Transverse colon (tissue), 4 donors: ENCODE measurements around the gene BAMBI. TPM values are rescaled to one million over a fixed set of nuclear protein-coding genes. Genes with fewer than 3 reads are reported as not detected.

Source experiments
- DNase-seq: peaks from one replicate; pipeline ENCODE4 v3.0.0-alpha.2; 2019
- H3K27ac ChIP-seq, 4 donors: fragments of 200-600 bp; sonication (generic); 2 replicates each; pipeline ENCODE4 v1.5.1; 2016 to 2018; ENCODE audit warnings: inconsistent platforms in 4 of 4
- H3K27me3 ChIP-seq: fragments of 200-600 bp; sonication (generic); 2 replicates; pipeline ENCODE4 v1.5.1; 2017; ENCODE audit warnings: inconsistent platforms
- H3K36me3 ChIP-seq, 4 donors: fragments of 200-600 bp; sonication (generic); 2 replicates each; pipeline ENCODE4 v1.5.1; 2017 to 2019; ENCODE audit warnings: inconsistent platforms in 4 of 4
- H3K4me1 ChIP-seq, 4 donors: fragments of 200-600 bp; sonication (generic); 2 replicates each; pipeline ENCODE4 v1.5.1; 2017 to 2020; ENCODE audit warnings: inconsistent platforms in 4 of 4
- H3K4me3 ChIP-seq, 4 donors: fragments of 200-600 bp; sonication (generic); 1 replicate in 1 of 4; 2 replicates in 3 of 4; pipeline versions ENCODE4 v1.5.1 to v1.6.1; 2017 to 2019; ENCODE audit warnings: inconsistent platforms in 4 of 4
- H3K9me3 ChIP-seq, 2 donors: fragments of 200-600 bp; sonication (generic); 2 replicates each; pipeline ENCODE4 v1.5.1; 2017 to 2019; ENCODE audit warnings: inconsistent platforms in 2 of 2
- EP300 ChIP-seq: sonication (generic); formaldehyde crosslinking; IDR thresholded peaks from one replicate; pipeline ENCODE4 v1.6.1; 2017; ENCODE audit warnings: antibody characterized with exemption, low read depth
- POLR2A ChIP-seq: fragments of 450-650 bp; IDR thresholded peaks from one replicate; pipeline ENCODE4 v1.6.1; 2016; ENCODE audit warnings: antibody characterized with exemption, mild to moderate bottlenecking, moderate library complexity
- POLR2AphosphoS5 ChIP-seq, 3 donors: sonication (generic); formaldehyde crosslinking; IDR thresholded peaks; one replicate each; pipeline ENCODE4 v1.6.1; 2016; ENCODE audit warnings: antibody characterized with exemption in 3 of 3
- WGBS, 2 donors: methylation state at CpG; one replicate each; pipeline ENCODE4 v1.1.5; 2018; ENCODE audit warnings: low coverage in 1 of 2; 5-methylcytosine and 5-hydroxymethylcytosine counted together
- in situ Hi-C, 4 donors: fragments of 200-750 bp; cut with MboI; loops; one replicate each; pipeline versions ENCODE4 v1.15.0 to v1.15.1; 2017; ENCODE audit warnings: low sequenced_read_pairs in 3 of 4, low pct_ligation_motif_present in 1 of 4, low pct_unique_long_range_greater_than_20kb in 1 of 4
- intact Hi-C: fragments of 100-400 bp; cut with DNase I; formaldehyde crosslinking; loops from one replicate; pipeline ENCODE4 v1.15.1; 2023; ENCODE audit warnings: low total_unique reads
- small RNA-seq, 4 donors: library from RNA; depleted of rRNA; stranded (forward); fragments of <200 nt; gene quantifications; one replicate each; pipeline ENCODE3, GENCODE V24; 2016
- total RNA-seq, 4 donors: library from RNA; depleted of rRNA; stranded (reverse); fragments of >200 nt; gene quantifications; one replicate each; pipeline ENCODE4 v1.1.0, GENCODE V29; 2016
- TF ChIP-seq, protein P1 (sequence below), 5 experiments: fragments of 200-600 bp in 3 of 5; fragments of 450-650 bp in 2 of 5; sonication (generic) in 3 of 5; IDR thresholded peaks; 1 replicate in 2 of 5; 2 replicates in 3 of 5; pipeline ENCODE4 v1.5.1; 2016 to 2017; ENCODE audit warnings: antibody characterized with exemption in 5 of 5, inconsistent platforms in 3 of 5, mild to moderate bottlenecking in 2 of 5, moderate library complexity in 1 of 5

Gene BAMBI
- total RNA-seq, 4 donors from 2014 or later = 1.00 to 3.7 (median 1.2) TPM; not detected in 1

- H3K4me1 ChIP-seq = no peaks in the 10 kb centered on the region
- H3K9me3 ChIP-seq = no peaks in the 10 kb centered on the region
- 83 to 97% methylated on average over 1 of the region's 1 CpG for WGBS, 2 donors
- intact Hi-C loops (no loop called here), in situ Hi-C loops (no loop called here)
- no peaks in the 10 kb centered on the region for H3K36me3 ChIP-seq
- H3K27ac ChIP-seq = no peak overlapping the region
- TF ChIP-seq POLR2AphosphoS5 (IDR thresholded peaks at IDR 0.05) = no peak
- TF ChIP-seq EP300 = no peak
- TF ChIP-seq, protein P1, sequence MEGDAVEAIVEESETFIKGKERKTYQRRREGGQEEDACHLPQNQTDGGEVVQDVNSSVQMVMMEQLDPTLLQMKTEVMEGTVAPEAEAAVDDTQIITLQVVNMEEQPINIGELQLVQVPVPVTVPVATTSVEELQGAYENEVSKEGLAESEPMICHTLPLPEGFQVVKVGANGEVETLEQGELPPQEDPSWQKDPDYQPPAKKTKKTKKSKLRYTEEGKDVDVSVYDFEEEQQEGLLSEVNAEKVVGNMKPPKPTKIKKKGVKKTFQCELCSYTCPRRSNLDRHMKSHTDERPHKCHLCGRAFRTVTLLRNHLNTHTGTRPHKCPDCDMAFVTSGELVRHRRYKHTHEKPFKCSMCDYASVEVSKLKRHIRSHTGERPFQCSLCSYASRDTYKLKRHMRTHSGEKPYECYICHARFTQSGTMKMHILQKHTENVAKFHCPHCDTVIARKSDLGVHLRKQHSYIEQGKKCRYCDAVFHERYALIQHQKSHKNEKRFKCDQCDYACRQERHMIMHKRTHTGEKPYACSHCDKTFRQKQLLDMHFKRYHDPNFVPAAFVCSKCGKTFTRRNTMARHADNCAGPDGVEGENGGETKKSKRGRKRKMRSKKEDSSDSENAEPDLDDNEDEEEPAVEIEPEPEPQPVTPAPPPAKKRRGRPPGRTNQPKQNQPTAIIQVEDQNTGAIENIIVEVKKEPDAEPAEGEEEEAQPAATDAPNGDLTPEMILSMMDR (IDR thresholded peaks at IDR 0.05) = no peak
- TF ChIP-seq POLR2A = no peak
- no peak for DNase-seq
- no peak overlapping the region for H3K4me3 ChIP-seq
- peaks cover under 1% of the 10 kb centered on the region for H3K27me3 ChIP-seq
These were observed 51.0 kb downstream of the BAMBI start for GRCh38 chr10:28728366-28728765.

- TF ChIP-seq POLR2A = no peak
- TF ChIP-seq POLR2AphosphoS5 (IDR thresholded peaks at IDR 0.05) = no peak
- TF ChIP-seq EP300 = no peak
- TF ChIP-seq, protein P1 (IDR thresholded peaks at IDR 0.05) = no peak
- H3K27ac ChIP-seq = no peak overlapping the region
These were observed 52.9 kb downstream of the BAMBI start for GRCh38 chr10:28730031-28730778.

DNA sequence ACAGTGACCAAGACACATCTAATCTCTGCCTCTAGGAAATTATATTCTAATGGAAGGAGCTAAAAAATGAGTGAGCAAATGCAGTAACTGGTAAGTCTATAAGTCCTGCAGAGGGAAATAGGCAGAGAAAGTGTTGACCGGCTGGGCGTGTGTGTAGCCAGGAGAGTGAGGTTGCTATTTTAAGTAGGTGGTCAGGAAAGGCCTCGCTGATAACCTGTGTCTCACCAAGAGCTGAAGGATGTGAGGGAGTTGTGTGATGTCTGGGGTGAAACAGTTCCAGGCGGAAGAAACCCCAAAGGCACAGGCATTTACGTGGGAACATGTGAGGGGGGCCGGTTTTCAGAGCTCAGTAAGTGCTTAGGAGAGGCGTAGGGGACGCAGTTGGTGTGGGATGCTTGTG is 54.8 kb downstream of the BAMBI start:
- no peak for DNase-seq
- Histone ChIP-seq H3K27ac (no peak overlapping the region), H3K9me3 (no peaks in the 10 kb centered on the region), H3K27me3 (no peaks in the 10 kb centered on the region), H3K36me3 (no peaks in the 10 kb centered on the region), H3K4me1 (no peaks in the 10 kb centered on the region), H3K4me3 (no peak overlapping the region)
- 92 to 95% methylated on average over 6 to 8 of the region's 8 CpGs for WGBS, 2 donors
- in situ Hi-C loops (no loop called here), intact Hi-C loops (no loop called here)
- TF ChIP-seq EP300 = no peak
- no peak for TF ChIP-seq POLR2AphosphoS5 (IDR thresholded peaks at IDR 0.05)

More at GRCh38 chr10:28730031-28730778, 52.9 kb downstream of the BAMBI start:
- Histone ChIP-seq H3K27me3 (no peaks in the 10 kb centered on the region), H3K4me3 (no peak overlapping the region), H3K9me3 (no peaks in the 10 kb centered on the region), H3K36me3 (no peaks in the 10 kb centered on the region), H3K4me1 (no peaks in the 10 kb centered on the region)
- 48 to 54% methylated on average over 7 of the region's 7 CpGs for WGBS, 2 donors
- in situ Hi-C loops (no loop called here), intact Hi-C loops (no loop called here)
- no peak for DNase-seq

Small RNA genes lying within 50 kb of the gene (small RNA-seq; reads per million reads assigned to genes)
- gene RNU4ATAC6P (0 reads per million in 4 donors), gene RNU6-1067P (0 to 0.24 (median 0.07) reads per million in 4 donors)

Other genes starting within 250 kb of the BAMBI start
- 100 to 1,000 TPM in 1 of 4 donors, 10 to 100 TPM in 3; 66.6 to 102 (median 78.9) TPM for gene WAC, start 144.4 kb upstream of the BAMBI start, total RNA-seq